SK-N-SH treated with all-trans-retinoic acid at 6 μM for 48 hours (cell line): ENCODE results near the gene HPCAL4.

Experiments
- ARNTL ChIP-seq: fragments of 450-650 bp; formaldehyde crosslinking; IDR thresholded peaks from 2 replicates; pipeline ENCODE4 v1.5.0; 2020; ENCODE audit warnings: low read depth, mild to moderate bottlenecking, moderate library complexity, borderline replicate concordance
- CREB5 ChIP-seq: fragments of 250-450 bp; sonication (Bioruptor Pico); IDR thresholded peaks from 2 replicates; pipeline ENCODE4 v1.5.1; 2020; ENCODE audit warnings: low read depth, mild to moderate bottlenecking, moderate library complexity
- CSDC2 ChIP-seq: fragments of 250-450 bp; sonication (Bioruptor Pico); IDR thresholded peaks from 2 replicates; pipeline ENCODE4 v1.5.0; 2020; ENCODE audit warnings: mild to moderate bottlenecking, moderate library complexity
- OSR1 ChIP-seq: fragments of 250-450 bp; sonication (Bioruptor Pico); IDR thresholded peaks from 2 replicates; pipeline ENCODE4 v1.8.0; 2022; ENCODE audit warnings: moderate library complexity, mild to moderate bottlenecking, inconsistent platforms
- PATZ1 ChIP-seq: fragments of 250-450 bp; sonication (Bioruptor Pico); IDR thresholded peaks from 2 replicates; pipeline ENCODE4 v1.8.0; 2020; ENCODE audit warnings: mild to moderate bottlenecking, moderate library complexity, borderline replicate concordance
- POU6F1 ChIP-seq: fragments of 250-450 bp; sonication (Bioruptor Pico); IDR thresholded peaks from 2 replicates; pipeline ENCODE4 v1.8.0; 2021; ENCODE audit warnings: low read depth, mild to moderate bottlenecking, moderate library complexity, borderline replicate concordance
- RARB ChIP-seq: fragments of 250-450 bp; sonication (Bioruptor Pico); IDR thresholded peaks from 2 replicates; pipeline ENCODE4 v1.8.0; 2021; ENCODE audit warnings: mild to moderate bottlenecking, moderate library complexity
- TCF4 ChIP-seq: fragments of 250-450 bp; sonication (Bioruptor Pico); IDR thresholded peaks from 2 replicates; pipeline ENCODE4 v1.8.0; 2021; ENCODE audit warnings: mild to moderate bottlenecking, moderate library complexity, borderline replicate concordance
- TSHZ2 ChIP-seq: fragments of 250-450 bp; sonication (Bioruptor Pico); IDR thresholded peaks from 2 replicates; pipeline ENCODE4 v1.5.0; 2020; ENCODE audit warnings: mild to moderate bottlenecking, moderate library complexity
- ZFP3 ChIP-seq: fragments of 250-450 bp; sonication (Bioruptor Pico); IDR thresholded peaks from 2 replicates; pipeline ENCODE4 v1.5.0; 2020; ENCODE audit warnings: mild to moderate bottlenecking, moderate library complexity
- ZFP30 ChIP-seq: fragments of 450-650 bp; formaldehyde crosslinking; IDR thresholded peaks from 2 replicates; pipeline ENCODE4 v1.5.0; 2022; ENCODE audit warnings: mild to moderate bottlenecking, moderate library complexity
- ZNF70 ChIP-seq: fragments of 450-650 bp; formaldehyde crosslinking; IDR thresholded peaks from 2 replicates; pipeline ENCODE4 v1.5.0; 2020; ENCODE audit warnings: mild to moderate bottlenecking, moderate library complexity

- no peak for TF ChIP-seq OSR1
- no peak for TF ChIP-seq ZFP30 (CRISPR knock-in tag)
- TF ChIP-seq ARNTL (CRISPR knock-in tag) = no peak
- TF ChIP-seq CREB5 (CRISPR knock-in tag) = no peak
- TF ChIP-seq PATZ1 (CRISPR knock-in tag) = no peak
- TF ChIP-seq ZNF70 (CRISPR knock-in tag) = no peak
- TF ChIP-seq ZFP3 = no peak
- no peak for TF ChIP-seq TCF4 (CRISPR knock-in tag)
- no peak for TF ChIP-seq TSHZ2 (CRISPR knock-in tag)
- no peak for TF ChIP-seq RARB
- no peak for TF ChIP-seq POU6F1 (CRISPR knock-in tag)
- no peak for TF ChIP-seq CSDC2
Observed at GRCh38 chr1:39695016-39695415, 3.8 kb upstream of the HPCAL4 start.
